H1 (cell line): ENCODE measurements around the gene AAK1. TPM values are rescaled to one million over a fixed set of nuclear protein-coding genes. Genes with fewer than 3 reads are reported as not detected.

Source experiments
- CTCF ChIA-PET: fragments of 300-600 bp; sonication (Branson Sonifier 250); formaldehyde crosslinking; loops from one replicate; lab custom pipeline; 2021; ENCODE audit not compliant: partially characterized antibody; lab: Charles Lee
- POLR2A ChIA-PET: fragments of 300-600 bp; sonication (Branson Sonifier 250); formaldehyde crosslinking; loops from one replicate; lab custom pipeline; 2021; ENCODE audit warnings: inconsistent platforms; ENCODE audit not compliant: partially characterized antibody; lab: Charles Lee
- DNase-seq, 2 experiments: peaks; one replicate each; pipeline versions ENCODE4 v3.0.0 to v3.0.0-alpha.2; 2010 to 2022; ENCODE audit warnings: low spot score in 2 of 2, low read depth in 1 of 2, mixed read lengths in 1 of 2
- FAIRE-seq: peaks from 2 replicates; lab custom pipeline; 2011; peaks lifted over from hg19 to GRCh38; lab: Jason Lieb, UNC
- H2AFZ ChIP-seq: 2 replicates; pipeline ENCODE4 v1.8.1; 2012; ENCODE audit warnings: low read length, inconsistent platforms
- H2AK5ac ChIP-seq: 2 replicates; pipeline ENCODE4 v1.6.1; 2013; ENCODE audit warnings: low read depth, low read length
- H2BK120ac ChIP-seq: replicated peaks from 2 replicates; pipeline ENCODE3; 2013; ENCODE audit warnings: low read depth, low read length, inconsistent platforms
- H2BK12ac ChIP-seq: 2 replicates; pipeline ENCODE4 v1.6.1; 2013; ENCODE audit warnings: low read depth, low read length
- H2BK15ac ChIP-seq: 2 replicates; pipeline ENCODE4 v1.6.1; 2013; ENCODE audit warnings: low read length
- H2BK20ac ChIP-seq: 2 replicates; pipeline ENCODE4 v1.6.1; 2013; ENCODE audit warnings: low read length
- H2BK5ac ChIP-seq: 2 replicates; pipeline ENCODE4 v1.6.1; 2013; ENCODE audit warnings: low read depth, low read length
- H3K14ac ChIP-seq: 2 replicates; pipeline ENCODE4 v1.6.1; 2013; ENCODE audit warnings: inconsistent platforms; ENCODE audit not compliant: insufficient read length
- H3K18ac ChIP-seq: 2 replicates; pipeline ENCODE4 v1.6.1; 2013; ENCODE audit warnings: low read length; ENCODE audit errors: extremely low read depth
- H3K23ac ChIP-seq: 2 replicates; pipeline ENCODE4 v1.6.1; 2013; ENCODE audit warnings: inconsistent platforms; ENCODE audit not compliant: insufficient read length
- H3K23me2 ChIP-seq: 2 replicates; pipeline ENCODE4 v1.6.1; 2013; ENCODE audit warnings: low read depth, low read length
- H3K27ac ChIP-seq: 2 replicates; pipeline ENCODE4 v1.6.1; 2011; ENCODE audit warnings: low read depth, low read length, inconsistent platforms
- H3K27me3 ChIP-seq, 4 experiments: replicated peaks in 1 of 4; 1 replicate in 1 of 4; 2 replicates in 3 of 4; pipeline versions ENCODE4 v1.6.1 to v1.8.1; 2011 to 2013; ENCODE audit warnings: low read length in 3 of 4, mild to moderate bottlenecking in 3 of 4, inconsistent platforms in 2 of 4, mixed read lengths in 2 of 4, moderate library complexity in 1 of 4; ENCODE audit not compliant: control insufficient read depth in 3 of 4, insufficient read depth in 3 of 4; ENCODE audit errors: extremely low read depth in 1 of 4
- H3K36me3 ChIP-seq, 4 experiments: 2 replicates each; pipeline versions ENCODE4 v1.6.1 to v1.8.1; 2011 to 2013; ENCODE audit warnings: mild to moderate bottlenecking in 4 of 4, low read length in 3 of 4, moderate library complexity in 2 of 4, control low read depth in 1 of 4, inconsistent platforms in 1 of 4; ENCODE audit not compliant: insufficient read depth in 4 of 4, control insufficient read depth in 2 of 4
- H3K4ac ChIP-seq: replicated peaks from 2 replicates; pipeline ENCODE3; 2013; ENCODE audit warnings: low read length, low read depth, mixed read lengths, inconsistent platforms; ENCODE audit not compliant: insufficient read length
- H3K4me1 ChIP-seq, 4 experiments: replicated peaks in 1 of 4; 1 replicate in 1 of 4; 2 replicates in 3 of 4; pipeline versions ENCODE4 v1.6.1 to v1.8.1; 2011 to 2013; ENCODE audit warnings: low read length in 3 of 4, inconsistent platforms in 2 of 4, mixed read lengths in 1 of 4; ENCODE audit not compliant: insufficient read depth in 4 of 4, control insufficient read depth in 3 of 4
- H3K4me2 ChIP-seq, 2 experiments: 2 replicates each; pipeline versions ENCODE4 v1.6.1 to v1.8.1; 2011 to 2013; ENCODE audit warnings: low read depth in 2 of 2, low read length in 2 of 2, control low read depth in 1 of 2, inconsistent platforms in 1 of 2, mild to moderate bottlenecking in 1 of 2; ENCODE audit not compliant: insufficient read depth in 1 of 2
- H3K4me3 ChIP-seq, 4 experiments: fragments of 200-600, 300-600 bp in 1 of 4; sonication (generic), shearing (Covaris generic), sonication (Bioruptor Twin) in 1 of 4; 2 replicates each; pipeline versions ENCODE4 v1.5.1 to v1.8.1; 2011 to 2016; ENCODE audit warnings: low read length in 4 of 4, low read depth in 3 of 4, control low read depth in 2 of 4, inconsistent platforms in 2 of 4, mild to moderate bottlenecking in 2 of 4, mixed read lengths in 1 of 4, moderate library complexity in 1 of 4; ENCODE audit not compliant: insufficient read depth in 2 of 4; ENCODE audit errors: extremely low read depth in 1 of 4
- H3K56ac ChIP-seq: replicated peaks from 2 replicates; pipeline ENCODE3; 2013; ENCODE audit warnings: low read depth, mild to moderate bottlenecking, mixed read lengths, low read length, inconsistent platforms; ENCODE audit not compliant: insufficient read length
- H3K79me1 ChIP-seq: 2 replicates; pipeline ENCODE4 v1.6.1; 2013; ENCODE audit warnings: low read depth, low read length, control low read depth
- H3K79me2 ChIP-seq, 2 experiments: 2 replicates each; pipeline versions ENCODE4 v1.6.1 to v1.8.1; 2012 to 2013; ENCODE audit warnings: low read length in 2 of 2, mild to moderate bottlenecking in 2 of 2, inconsistent platforms in 1 of 2; ENCODE audit not compliant: insufficient read depth in 2 of 2, control insufficient read depth in 1 of 2
- H3K9ac ChIP-seq, 4 experiments: replicated peaks in 1 of 4; 1 replicate in 1 of 4; 2 replicates in 3 of 4; pipeline versions ENCODE4 v1.6.1 to v1.8.1; 2011 to 2013; ENCODE audit warnings: low read depth in 3 of 4, low read length in 3 of 4, control low read depth in 2 of 4, mild to moderate bottlenecking in 2 of 4, moderate library complexity in 2 of 4, inconsistent platforms in 1 of 4; ENCODE audit errors: extremely low read depth in 1 of 4
- H3K9me3 ChIP-seq, 2 experiments: 2 replicates each; pipeline versions ENCODE4 v1.6.1 to v1.8.1; 2012 to 2013; ENCODE audit warnings: mild to moderate bottlenecking in 2 of 2, moderate library complexity in 2 of 2, control low read depth in 1 of 2, inconsistent platforms in 1 of 2, low read depth in 1 of 2, low read length in 1 of 2, mixed read lengths in 1 of 2; ENCODE audit not compliant: insufficient read depth in 2 of 2
- H4K20me1 ChIP-seq, 2 experiments: replicated peaks in 1 of 2; 2 replicates each; pipeline versions ENCODE3 to v1.8.1; 2011 to 2013; ENCODE audit warnings: inconsistent platforms in 2 of 2, low read length in 2 of 2, mild to moderate bottlenecking in 1 of 2; ENCODE audit not compliant: insufficient read depth in 2 of 2, control insufficient read depth in 1 of 2
- H4K5ac ChIP-seq: 2 replicates; pipeline ENCODE4 v1.6.1; 2013; ENCODE audit warnings: low read length, low read depth, mixed read lengths, inconsistent platforms; ENCODE audit not compliant: insufficient read length
- H4K8ac ChIP-seq: 2 replicates; pipeline ENCODE4 v1.8.0; 2013; ENCODE audit warnings: mild to moderate bottlenecking, moderate library complexity, low read length, inconsistent platforms; ENCODE audit not compliant: insufficient read depth; ENCODE audit errors: extremely low read depth
- H4K91ac ChIP-seq: replicated peaks from 2 replicates; pipeline ENCODE3; 2013; ENCODE audit warnings: low read length, mixed read lengths, inconsistent platforms; ENCODE audit not compliant: insufficient read length
- ATF2 ChIP-seq: IDR thresholded peaks from 2 replicates; pipeline ENCODE4 v1.6.1; 2012; ENCODE audit warnings: low read length, inconsistent platforms
- CBX8 ChIP-seq: fragments of 300-800, 300-1000 bp; sonication (generic); IDR thresholded peaks from 2 replicates; pipeline ENCODE4 v1.7.1; 2016; ENCODE audit warnings: low read depth, low read length, borderline replicate concordance
- EP300 ChIP-seq, 2 experiments: IDR thresholded peaks; 1 replicate in 1 of 2; 2 replicates in 1 of 2; pipeline ENCODE4 v1.6.1; 2011 to 2012; ENCODE audit warnings: low read depth in 2 of 2, low read length in 2 of 2, mild to moderate bottlenecking in 2 of 2, borderline replicate concordance in 1 of 2, inconsistent platforms in 1 of 2, moderate library complexity in 1 of 2
- GABPA ChIP-seq: IDR thresholded peaks from 2 replicates; pipeline ENCODE4 v1.6.1; 2011; ENCODE audit warnings: mild to moderate bottlenecking, low read length, moderate library complexity, borderline replicate concordance; ENCODE audit not compliant: insufficient read depth
- SAP30 ChIP-seq: fragments of 300-600 bp; sonication (generic); IDR thresholded peaks from 2 replicates; pipeline ENCODE4 v1.7.1; 2012; ENCODE audit warnings: low read length, moderate library complexity, mild to moderate bottlenecking, inconsistent platforms; ENCODE audit not compliant: insufficient read depth, insufficient replicate concordance
- TBP ChIP-seq: IDR thresholded peaks from 2 replicates; pipeline ENCODE4 v1.6.1; 2011; ENCODE audit warnings: low read depth, low read length, improper control_type of control experiment
- WGBS, 2 experiments: shearing (Covaris generic) in 1 of 2; methylation state at CpG; one replicate each; pipeline versions ENCODE4 v1.1.6 to v1.1.7; 2013 to 2015; ENCODE audit warnings: low lambda C conversion rate in 2 of 2, mixed read lengths in 2 of 2, inconsistent platforms in 1 of 2, low coverage in 1 of 2, missing lambda C conversion rate in 1 of 2; ENCODE audit not compliant: insufficient replicate concordance in 2 of 2, insufficient coverage in 1 of 2, insufficient read length in 1 of 2; ENCODE audit errors: extremely low coverage in 1 of 2, missing lambda C conversion rate in 1 of 2; 5-methylcytosine and 5-hydroxymethylcytosine counted together
- polyA plus RNA-seq, 7 experiments: library from polyadenylated mRNA; depleted of rRNA in 3 of 7; stranded (reverse) in 5 of 7; unstranded in 2 of 7; fragments of >200 nt in 5 of 7; fragments of 200-250 nt in 2 of 7; gene quantifications; 1 replicate in 5 of 7; 2 replicates in 1 of 7; 4 replicates in 1 of 7; pipeline versions ENCODE4 v1.2.1 to v1.2.3, GENCODE V29; 2011 to 2013; ENCODE audit warnings: missing spikeins in 2 of 7, mixed read lengths in 2 of 7
- total RNA-seq: library from RNA; stranded (reverse); fragmentation: NEBNext Ultra II Directional; extraction: Animal tissue kit (Norgen Biotek cat#: 25700); gene quantifications from 2 replicates; pipeline ENCODE4 v1.2.1, GENCODE V29; 2021

Gene AAK1
- total and polyA plus RNA-seq, 2 of the 8 experiments (the other 6 are each of a cell fraction or from before 2014, with no cell fraction given): 10.0 to 40.5 TPM

GRCh38 chr2:69535817-69536241, 107.7 kb downstream of the AAK1 start:
- Histone ChIP-seq H3K56ac (no peak overlapping the region), H3K4ac (no peak overlapping the region)
- no peak for FAIRE-seq

More at GRCh38 chr2:69535817-69536241, 107.7 kb downstream of the AAK1 start:
- 87% methylated on average over 5 of the region's 5 CpGs; no CpG with 5 or more reads in 1 of the 2 experiments for whole genome bisulfite sequencing, 2 experiments
- Histone ChIP-seq H2BK20ac (no peak overlapping the region), H3K79me2 (no peaks in the 10 kb centered on the region), H3K23ac (no peak overlapping the region), H2BK5ac (no peak overlapping the region), H3K9me3 (no peaks in the 10 kb centered on the region), H4K20me1 (no peaks in the 10 kb centered on the region), H2AK5ac (no peak overlapping the region), H4K8ac (no peak overlapping the region), H3K4me1 (no peaks in the 10 kb centered on the region), H3K79me1 (no peaks in the 10 kb centered on the region), H3K36me3 (peaks cover 0 to 14% (median 4%) of the 10 kb centered on the region in 4 experiments; a peak in 4 of 8 replicates), H2BK120ac (no peak overlapping the region), H3K14ac (no peak overlapping the region), H3K27me3 (no peaks in the 10 kb centered on the region), H2BK15ac (no peak overlapping the region), H3K4me3 (no peak overlapping the region), H4K5ac (no peak overlapping the region), H3K23me2 (no peaks in the 10 kb centered on the region), H3K18ac (no peak overlapping the region)
- CTCF ChIA-PET: no interaction called here
- TF ChIP-seq CBX8 (no peak), TBP (no peak), EP300 (IDR thresholded peaks at IDR 0.05; ENCODE audit: borderline replicate concordance in 1 of 2, low read depth in 2 of 2, low read length in 2 of 2) (no peak), GABPA (no peak), SAP30 (no peak), ATF2 (no peak)
- TF ChIP-seq, all 59 proteins: peak for 0
- Histone ChIP-seq H3K27ac (no peak overlapping the region), H2BK12ac (no peak overlapping the region), H3K9ac (no peak overlapping the region), H3K4me2 (no peak overlapping the region), H2AFZ (no peak overlapping the region), H4K91ac (no peak overlapping the region)
- POLR2A ChIA-PET: no interaction called here
- no peak for DNase-seq
